ENCODE data around the gene SLC25A33.

- TF ChIP-seq POLR2AphosphoS5 (IDR thresholded peaks at IDR 0.05; ENCODE audit: borderline replicate concordance, low read depth, low read length) (no peak), EZH2 (IDR thresholded peaks at IDR 0.05) (no peak), FOXP2 (optimal IDR thresholded peaks at IDR 0.05; ENCODE audit: control extremely low read depth, extremely low read length, insufficient read depth) (no peak)
These were observed 8.9 kb upstream of the SLC25A33 start for GRCh38 chr1:9530320-9530719.
